Renal pelvis (tissue), 4 donors: ENCODE data around the gene IFNAR2. TPM values are rescaled to one million over a fixed set of nuclear protein-coding genes. Genes with fewer than 3 reads are reported as not detected.
"Not testable (repeated sequence)": the region's sequence is repeated elsewhere in the genome, so short reads cannot be mapped to it uniquely, and the experiment has no call there.

ENCODE experiments used
- DNase-seq: peaks from one replicate; pipeline ENCODE4 v3.0.0-alpha.2; 2013
- polyA plus RNA-seq, 3 donors: library from polyadenylated mRNA; unstranded; fragments of 120-200 nt; gene quantifications; one replicate each; pipeline ENCODE4 v1.2.1, GENCODE V29; 2013; ENCODE audit not compliant: insufficient read length in 3 of 3

The IFNAR2 gene
- polyA plus RNA-seq, 3 donors: 14.9 to 21.8 (median 15.2) TPM

GRCh38 chr21:33240404-33240803 is 10.7 kb downstream of the IFNAR2 start:
- DNase-seq: no peak

GRCh38 chr21:33241846-33242245 is 12.1 kb downstream of the IFNAR2 start:
- no peak for DNase-seq

GRCh38 chr21:33242846-33243245 is 13.1 kb downstream of the IFNAR2 start:
- not testable (repeated sequence) for DNase-seq

- DNase-seq: no peak
These were observed 14.5 kb downstream of the IFNAR2 start for GRCh38 chr21:33244082-33244778.

GRCh38 chr21:33244779-33245105 is 15.0 kb downstream of the IFNAR2 start:
- DNase-seq: no peak

GRCh38 chr21:33245289-33245918 is 15.7 kb downstream of the IFNAR2 start:
- no peak for DNase-seq

GRCh38 chr21:33246506-33246905 is 16.8 kb downstream of the IFNAR2 start:
- no peak for DNase-seq

GRCh38 chr21:33246963-33247362 is 17.2 kb downstream of the IFNAR2 start:
- DNase-seq: no peak

GRCh38 chr21:33247599-33247998 is 17.9 kb downstream of the IFNAR2 start:
- no peak for DNase-seq

- no peak for DNase-seq
These were observed 19.7 kb downstream of the IFNAR2 start for GRCh38 chr21:33249331-33250002.

GRCh38 chr21:33251119-33251518 is 21.4 kb downstream of the IFNAR2 start:
- no peak for DNase-seq

GRCh38 chr21:33253382-33253781 is 23.6 kb downstream of the IFNAR2 start:
- DNase-seq: not testable (repeated sequence)

- DNase-seq: no peak
These were observed 25.0 kb downstream of the IFNAR2 start for GRCh38 chr21:33254766-33255165.

GRCh38 chr21:33255404-33255803 is 25.7 kb downstream of the IFNAR2 start:
- no peak for DNase-seq

- no peak for DNase-seq
These were observed 26.3 kb downstream of the IFNAR2 start for GRCh38 chr21:33256019-33256418.

GRCh38 chr21:33257094-33257803 is 27.5 kb downstream of the IFNAR2 start:
- DNase-seq: no peak

- no peak for DNase-seq
These were observed 28.7 kb downstream of the IFNAR2 start for GRCh38 chr21:33258475-33258874.

- DNase-seq: no peak
These were observed 29.7 kb downstream of the IFNAR2 start for GRCh38 chr21:33259428-33259827.

GRCh38 chr21:33259995-33260394 is 30.3 kb downstream of the IFNAR2 start:
- no peak for DNase-seq

GRCh38 chr21:33261635-33262034 is 31.9 kb downstream of the IFNAR2 start:
- DNase-seq: no peak

- no peak for DNase-seq
These were observed 33.2 kb downstream of the IFNAR2 start for GRCh38 chr21:33262921-33263320.

- DNase-seq: no peak
These were observed 34.8 kb downstream of the IFNAR2 start for GRCh38 chr21:33264561-33264960.

GRCh38 chr21:33265664-33266049 is 35.9 kb downstream of the IFNAR2 start:
- DNase-seq: no peak
